Measurements from ENCODE around the gene ARHGEF7. TPM values are rescaled to one million over a fixed set of nuclear protein-coding genes. Genes with fewer than 3 reads are reported as not detected.
"Not testable (repeated sequence)": the region's sequence is repeated elsewhere in the genome, so short reads cannot be mapped to it uniquely, and the experiment has no call there.

ARHGEF7 gene
- total RNA-seq, 4 donors from 2014 or later: 88.7 to 119 (median 110) TPM

DNA sequence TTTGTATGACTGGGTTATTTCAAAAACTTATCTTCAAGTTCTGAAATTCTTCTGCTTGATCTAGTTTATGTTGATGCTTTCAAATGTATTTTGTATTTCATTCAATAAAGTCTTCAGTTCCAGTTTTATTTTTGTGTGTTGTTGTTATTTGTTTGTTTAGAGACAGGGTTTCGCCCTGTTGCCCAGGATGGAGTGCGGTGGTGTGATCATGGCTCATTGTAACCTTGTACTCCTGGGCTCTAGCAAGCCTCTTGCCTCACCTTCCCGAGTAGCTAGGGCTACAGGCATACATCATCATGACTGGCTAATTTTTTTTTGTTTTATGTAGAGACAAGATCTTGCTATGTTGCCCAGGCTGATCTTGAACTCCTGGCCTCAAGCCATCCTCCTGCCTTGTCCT, 40.3 kb upstream of the ARHGEF7 start:
- Histone ChIP-seq H3K27ac (no peak overlapping the region), H3K27me3 (no peaks in the 10 kb centered on the region), H3K4me1 (no peaks in the 10 kb centered on the region), H3K4me3 (no peak overlapping the region), H3K36me3 (no peaks in the 10 kb centered on the region), H3K9me3 (peaks cover 0 to 44% (median 7%) of the 10 kb centered on the region in 4 donors)
- WGBS, 2 donors: 90 to 92% methylated on average over 3 of the region's 3 CpGs
- TF ChIP-seq POLR2A (IDR thresholded peaks at IDR 0.05) (no peak), EP300 (IDR thresholded peaks at IDR 0.05) (no peak)
- TF ChIP-seq, protein P1, sequence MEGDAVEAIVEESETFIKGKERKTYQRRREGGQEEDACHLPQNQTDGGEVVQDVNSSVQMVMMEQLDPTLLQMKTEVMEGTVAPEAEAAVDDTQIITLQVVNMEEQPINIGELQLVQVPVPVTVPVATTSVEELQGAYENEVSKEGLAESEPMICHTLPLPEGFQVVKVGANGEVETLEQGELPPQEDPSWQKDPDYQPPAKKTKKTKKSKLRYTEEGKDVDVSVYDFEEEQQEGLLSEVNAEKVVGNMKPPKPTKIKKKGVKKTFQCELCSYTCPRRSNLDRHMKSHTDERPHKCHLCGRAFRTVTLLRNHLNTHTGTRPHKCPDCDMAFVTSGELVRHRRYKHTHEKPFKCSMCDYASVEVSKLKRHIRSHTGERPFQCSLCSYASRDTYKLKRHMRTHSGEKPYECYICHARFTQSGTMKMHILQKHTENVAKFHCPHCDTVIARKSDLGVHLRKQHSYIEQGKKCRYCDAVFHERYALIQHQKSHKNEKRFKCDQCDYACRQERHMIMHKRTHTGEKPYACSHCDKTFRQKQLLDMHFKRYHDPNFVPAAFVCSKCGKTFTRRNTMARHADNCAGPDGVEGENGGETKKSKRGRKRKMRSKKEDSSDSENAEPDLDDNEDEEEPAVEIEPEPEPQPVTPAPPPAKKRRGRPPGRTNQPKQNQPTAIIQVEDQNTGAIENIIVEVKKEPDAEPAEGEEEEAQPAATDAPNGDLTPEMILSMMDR (IDR thresholded peaks at IDR 0.05): no peak
- DNase-seq (ENCODE audit: low spot score in 2 of 2): no peak

DNA sequence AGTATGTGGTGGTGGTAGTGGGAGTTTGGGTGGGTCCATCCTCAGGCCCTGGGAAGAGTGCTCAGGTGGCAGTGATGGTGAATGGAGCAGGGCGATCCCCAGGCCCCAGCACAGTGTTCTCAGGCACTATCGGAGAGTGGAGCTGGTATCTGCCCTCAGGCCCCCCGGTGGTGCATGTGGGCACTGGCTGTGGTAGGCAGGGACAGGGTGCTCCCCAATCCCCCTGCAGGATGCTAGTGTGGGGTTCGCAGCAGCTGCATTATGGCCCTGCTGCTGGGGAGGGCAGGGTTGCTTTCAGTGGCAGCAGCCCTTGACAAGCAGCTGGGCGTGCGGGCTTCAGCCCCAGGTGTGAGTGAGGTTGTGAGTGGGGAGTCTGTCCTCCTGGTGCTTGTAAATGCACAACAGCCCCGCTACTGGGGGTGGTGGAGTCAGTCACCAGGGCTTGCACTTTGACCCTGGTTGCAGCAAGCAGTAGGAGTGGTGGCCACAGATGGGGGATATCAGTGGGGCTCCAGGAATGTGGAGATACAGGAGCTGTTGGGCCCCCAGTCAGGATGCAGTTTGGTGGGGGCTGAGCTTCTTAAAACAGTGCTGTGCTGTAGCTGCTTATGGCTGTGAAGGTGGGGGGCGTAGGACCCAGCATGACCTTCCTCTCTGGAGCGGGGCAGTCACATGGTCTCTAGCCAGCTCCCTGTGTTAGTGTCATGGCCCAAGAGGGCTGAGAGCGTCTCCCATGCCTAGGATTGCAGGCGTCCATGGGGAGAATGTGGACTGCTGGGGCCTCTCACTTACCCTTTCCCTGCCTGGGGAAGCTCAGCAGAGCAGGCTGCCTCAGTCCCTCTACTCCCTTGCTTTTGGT, 38.7 kb upstream of the ARHGEF7 start:
- TF ChIP-seq POLR2A (IDR thresholded peaks at IDR 0.05) (no peak), EP300 (IDR thresholded peaks at IDR 0.05) (no peak)
- TF ChIP-seq, protein P1 (IDR thresholded peaks at IDR 0.05): no peak
- DNase-seq (ENCODE audit: low spot score in 2 of 2): no peak
- Histone ChIP-seq H3K4me3 (no peak overlapping the region), H3K36me3 (no peaks in the 10 kb centered on the region), H3K27ac (no peak overlapping the region), H3K27me3 (no peaks in the 10 kb centered on the region), H3K9me3 (peaks cover 0 to 41% (median 7%) of the 10 kb centered on the region in 4 donors), H3K4me1 (no peaks in the 10 kb centered on the region)
- WGBS, 2 donors: 85 to 90% methylated on average over 11 of the region's 11 CpGs

DNA sequence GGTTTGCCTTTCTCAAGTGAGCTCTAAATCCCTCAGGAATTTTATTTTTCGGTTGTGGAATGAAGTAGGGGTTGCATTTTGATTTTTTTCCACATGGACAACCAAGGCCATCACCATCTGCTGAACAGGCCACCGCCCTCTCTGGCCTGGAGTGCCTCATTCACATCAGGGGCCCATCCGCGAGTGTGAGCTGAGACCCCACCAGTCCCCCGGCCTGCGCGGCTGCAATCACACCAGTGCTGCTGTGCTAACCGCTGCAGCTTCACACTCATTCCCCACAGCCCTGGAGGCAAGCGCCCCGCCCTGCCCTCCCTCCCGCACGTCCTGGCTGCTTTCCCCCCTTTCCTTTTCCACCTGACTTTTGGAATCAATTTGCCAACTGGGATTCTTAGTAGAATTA, 35.7 kb upstream of the ARHGEF7 start:
- Histone ChIP-seq H3K4me1 (no peaks in the 10 kb centered on the region), H3K9me3 (peaks cover 0 to 13% (median 4%) of the 10 kb centered on the region in 4 donors), H3K36me3 (no peaks in the 10 kb centered on the region), H3K27me3 (no peaks in the 10 kb centered on the region), H3K27ac (no peak overlapping the region), H3K4me3 (no peak overlapping the region)
- no peak for DNase-seq (ENCODE audit: low spot score in 2 of 2)
- 77 to 79% methylated on average over 12 of the region's 12 CpGs for WGBS, 2 donors
- TF ChIP-seq EP300 (IDR thresholded peaks at IDR 0.05) (no peak), POLR2A (IDR thresholded peaks at IDR 0.05) (no peak)
- TF ChIP-seq, protein P1 (IDR thresholded peaks at IDR 0.05): no peak

DNA sequence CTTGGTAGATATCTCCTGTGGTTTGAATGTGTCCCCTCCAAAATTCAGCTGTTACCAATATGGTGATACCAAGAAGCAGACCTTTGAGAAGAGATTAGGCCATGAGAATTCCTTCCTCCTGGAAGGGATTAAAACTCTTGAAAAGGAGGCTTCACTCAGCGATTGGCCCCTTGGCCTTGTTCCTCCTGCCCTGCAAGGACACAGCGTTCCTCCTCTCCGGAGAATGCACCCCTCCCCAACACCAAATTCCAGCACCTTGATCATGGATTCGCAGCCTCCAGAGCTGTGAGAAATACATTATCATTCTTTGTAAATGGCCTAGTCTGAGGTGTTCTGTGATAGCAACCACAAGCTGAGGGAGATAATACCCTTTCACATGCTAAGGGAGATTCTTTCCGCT, 34.5 kb upstream of the ARHGEF7 start:
- H3K9me3 ChIP-seq: peaks cover 0 to under 1% (median 0%) of the 10 kb centered on the region in 4 donors
- no peak overlapping the region for H3K4me3 ChIP-seq
- TF ChIP-seq EP300 (IDR thresholded peaks at IDR 0.05) (no peak), POLR2A (IDR thresholded peaks at IDR 0.05) (no peak)
- TF ChIP-seq, protein P1 (IDR thresholded peaks at IDR 0.05): no peak
- H3K27ac ChIP-seq: no peak overlapping the region
- DNase-seq (ENCODE audit: low spot score in 2 of 2): no peak
- no peaks in the 10 kb centered on the region for H3K36me3 ChIP-seq
- no peaks in the 10 kb centered on the region for H3K4me1 ChIP-seq
- 78 to 80% methylated on average over 5 of the region's 5 CpGs for WGBS, 2 donors
- no peaks in the 10 kb centered on the region for H3K27me3 ChIP-seq

DNA sequence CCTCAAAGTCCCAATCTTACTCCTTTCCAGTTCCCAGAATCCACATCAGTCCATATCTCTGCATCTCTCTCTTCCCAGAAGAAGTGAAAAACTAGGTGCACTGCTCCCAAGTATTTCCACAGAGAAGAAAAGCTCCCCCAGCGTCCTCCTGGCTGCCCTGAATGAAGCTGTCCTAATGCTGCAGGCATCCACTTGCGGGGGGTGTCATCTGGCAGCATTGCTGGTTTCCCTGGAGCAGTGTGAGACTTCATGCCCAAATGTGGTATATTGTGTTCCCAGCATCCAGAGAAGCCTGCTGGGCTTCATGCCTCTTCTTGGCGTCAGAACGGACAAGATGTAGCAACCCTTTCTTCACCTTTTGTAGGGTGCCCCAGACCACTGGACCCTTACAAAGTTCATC, 32.9 kb upstream of the ARHGEF7 start:
- Histone ChIP-seq H3K4me1 (no peaks in the 10 kb centered on the region), H3K36me3 (no peaks in the 10 kb centered on the region), H3K27me3 (no peaks in the 10 kb centered on the region), H3K9me3 (no peaks in the 10 kb centered on the region), H3K27ac (no peak overlapping the region), H3K4me3 (no peak overlapping the region)
- no peak for DNase-seq (ENCODE audit: low spot score in 2 of 2)
- TF ChIP-seq EP300 (IDR thresholded peaks at IDR 0.05) (no peak), POLR2A (IDR thresholded peaks at IDR 0.05) (no peak)
- TF ChIP-seq, protein P1 (IDR thresholded peaks at IDR 0.05): no peak
- 61 to 89% methylated on average over 4 of the region's 4 CpGs for WGBS, 2 donors

DNA sequence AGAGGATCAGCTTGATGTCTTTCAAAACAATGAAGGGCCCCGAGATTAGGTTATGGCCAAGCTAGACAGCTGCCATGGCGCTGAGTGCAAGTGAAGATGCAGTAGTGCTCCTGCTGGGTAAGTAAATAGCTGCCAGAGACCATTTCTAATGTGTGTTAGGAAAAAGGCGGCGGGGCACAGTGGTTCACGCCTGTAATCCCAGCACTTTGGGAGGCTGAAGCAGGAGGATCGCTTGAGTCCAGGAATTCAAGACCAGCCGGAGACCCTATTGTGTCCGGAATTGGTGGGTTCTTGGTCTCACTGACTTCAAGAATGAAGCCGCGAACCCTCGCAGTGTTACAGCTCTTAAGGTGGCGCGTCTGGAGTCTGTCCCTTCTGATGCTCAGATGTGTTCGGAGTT, 32.3 kb upstream of the ARHGEF7 start:
- not testable (repeated sequence) for H3K4me3 ChIP-seq; H3K36me3 ChIP-seq; H3K27ac ChIP-seq; H3K27me3 ChIP-seq; H3K9me3 ChIP-seq; H3K4me1 ChIP-seq; DNase-seq (ENCODE audit: low spot score in 2 of 2)
- 93 to 94% methylated on average over 14 of the region's 14 CpGs for WGBS, 2 donors

DNA sequence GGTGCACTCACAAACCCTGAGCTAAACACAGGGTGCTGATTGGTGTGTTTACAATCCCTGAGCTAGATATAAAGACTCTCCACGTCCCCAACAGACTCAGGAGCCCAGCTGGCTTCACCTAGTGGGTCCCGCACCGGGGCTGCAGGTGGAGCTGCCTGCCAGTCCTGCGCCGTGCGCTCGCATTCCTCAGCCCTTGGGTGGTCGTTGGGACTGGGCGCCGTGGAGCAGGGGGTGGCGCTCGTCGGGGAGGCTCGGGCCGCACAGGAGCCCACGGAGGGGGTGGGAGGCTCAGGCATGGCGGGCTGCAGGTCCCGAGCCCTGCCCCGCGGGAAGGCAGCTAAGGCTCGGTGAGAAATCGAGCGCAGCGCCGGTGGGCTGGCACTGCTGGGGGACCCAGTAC, 31.4 kb upstream of the ARHGEF7 start:
- not testable (repeated sequence) for H3K27ac ChIP-seq; H3K36me3 ChIP-seq; H3K4me3 ChIP-seq; DNase-seq (ENCODE audit: low spot score in 2 of 2); H3K4me1 ChIP-seq; H3K27me3 ChIP-seq; H3K9me3 ChIP-seq
- whole genome bisulfite sequencing, 2 donors: 86% methylated on average over 2 of the region's 25 CpGs; no CpG with 5 or more reads in 1 of the 2 donors
